SK-N-SH (cell line): Measurements from ENCODE around the gene CCR4. TPM values are rescaled to one million over a fixed set of nuclear protein-coding genes. Genes with fewer than 3 reads are reported as not detected.
"Not testable (repeated sequence)": the region's sequence is repeated elsewhere in the genome, so short reads cannot be mapped to it uniquely, and the experiment has no call there.

Source experiments
- CTCF ChIA-PET: fragments of 300-600, 350-600 bp; formaldehyde crosslinking; extraction: SDS; loops from one replicate; lab custom pipeline; 2021; lab: Yijun Ruan, JAX
- POLR2A ChIA-PET: fragments of 350-600 bp; sonication (Branson Sonifier 250); formaldehyde crosslinking; extraction: SDS; loops from one replicate; lab custom pipeline; 2020; ENCODE audit warnings: antibody characterized with exemption, inconsistent platforms; lab: Yijun Ruan, JAX
- DNase-seq: peaks from one replicate; pipeline ENCODE4 v3.0.0; 2012
- H2AFZ ChIP-seq: fragments of 200-600 bp; sonication (generic); 2 replicates; pipeline ENCODE4 v1.8.1; 2016; ENCODE audit warnings: antibody characterized with exemption, mild to moderate bottlenecking, low read depth
- H3F3A ChIP-seq: fragments of 200-600 bp; sonication (generic); replicated peaks from 2 replicates; pipeline ENCODE3; 2016; ENCODE audit warnings: antibody characterized with exemption, mild to moderate bottlenecking; ENCODE audit not compliant: insufficient read depth
- H3K27ac ChIP-seq, 2 experiments: fragments of 200-500 bp in 1 of 2; fragments of 200-600 bp in 1 of 2; sonication (Bioruptor generic) in 1 of 2; sonication (generic), shearing (Covaris generic) in 1 of 2; 2 replicates each; pipeline versions ENCODE4 v1.5.1 to v1.6.1; 2014 to 2016; ENCODE audit warnings: low read depth in 2 of 2, inconsistent platforms in 1 of 2, low read length in 1 of 2, mild to moderate bottlenecking in 1 of 2, mixed read lengths in 1 of 2
- H3K27me3 ChIP-seq: fragments of 200-600 bp; sonication (generic), shearing (Covaris generic); 2 replicates; pipeline ENCODE4 v1.6.1; 2016; ENCODE audit warnings: mixed run types; ENCODE audit not compliant: insufficient read depth
- H3K36me3 ChIP-seq, 2 experiments: fragments of 200-500 bp in 1 of 2; fragments of 200-600 bp in 1 of 2; sonication (Bioruptor generic) in 1 of 2; sonication (generic) in 1 of 2; replicated peaks in 1 of 2; 2 replicates each; pipeline versions ENCODE3 to v1.5.1; 2014 to 2016; ENCODE audit warnings: low read length in 1 of 2, mild to moderate bottlenecking in 1 of 2; ENCODE audit not compliant: insufficient read depth in 2 of 2, control insufficient read depth in 1 of 2
- H3K4me1 ChIP-seq, 2 experiments: fragments of 200-500 bp in 1 of 2; fragments of 200-600 bp in 1 of 2; sonication (Bioruptor generic) in 1 of 2; sonication (generic), shearing (Covaris generic) in 1 of 2; 2 replicates each; pipeline versions ENCODE4 v1.5.1 to v1.6.1; 2014 to 2016; ENCODE audit warnings: low read depth in 1 of 2, low read length in 1 of 2, mixed run types in 1 of 2; ENCODE audit not compliant: insufficient read depth in 2 of 2, control insufficient read depth in 1 of 2
- H3K4me2 ChIP-seq: fragments of 200-600 bp; sonication (generic), shearing (Covaris generic); 2 replicates; pipeline ENCODE4 v1.6.1; 2017; ENCODE audit warnings: mixed run types
- H3K4me3 ChIP-seq, 2 experiments: fragments of 200-500 bp in 1 of 2; fragments of 200-600 bp in 1 of 2; sonication (Bioruptor generic) in 1 of 2; sonication (generic), shearing (Covaris generic) in 1 of 2; 2 replicates each; pipeline versions ENCODE4 v1.5.1 to v1.8.1; 2014 to 2016; ENCODE audit warnings: low read depth in 2 of 2, inconsistent platforms in 1 of 2, low read length in 1 of 2, mild to moderate bottlenecking in 1 of 2, mixed read lengths in 1 of 2, moderate library complexity in 1 of 2
- H3K79me2 ChIP-seq: fragments of 200-600 bp; sonication (generic); 2 replicates; pipeline ENCODE4 v1.8.1; 2017; ENCODE audit warnings: mild to moderate bottlenecking; ENCODE audit not compliant: insufficient read depth
- H3K9ac ChIP-seq: fragments of 200-600 bp; sonication (generic); 2 replicates; pipeline ENCODE4 v1.6.1; 2017; ENCODE audit warnings: mixed run types
- H3K9me2 ChIP-seq: fragments of 200-600 bp; sonication (generic); 2 replicates; pipeline ENCODE4 v1.6.1; 2017; ENCODE audit warnings: mixed run types
- H3K9me3 ChIP-seq: fragments of 200-600 bp; sonication (generic); 2 replicates; pipeline ENCODE4 v1.6.1; 2017; ENCODE audit warnings: mixed run types, mild to moderate bottlenecking, moderate library complexity
- H4K20me1 ChIP-seq: fragments of 200-600 bp; sonication (generic); 2 replicates; pipeline ENCODE4 v1.6.1; 2017; ENCODE audit warnings: mild to moderate bottlenecking, mixed run types; ENCODE audit not compliant: insufficient read depth
- CHD2 ChIP-seq: fragments of 150-350 bp; IDR thresholded peaks from 2 replicates; pipeline ENCODE4 v1.6.1; 2018; ENCODE audit warnings: low read length; ENCODE audit not compliant: partially characterized antibody
- ELF1 ChIP-seq: IDR thresholded peaks from 2 replicates; pipeline ENCODE4 v1.4.0; 2012
- EP300 ChIP-seq, 2 experiments: IDR thresholded peaks; 2 replicates each; pipeline versions ENCODE4 v1.4.0 to v1.6.1; 2012; ENCODE audit warnings: borderline replicate concordance in 1 of 2, low read depth in 1 of 2, low read length in 1 of 2
- EZH2phosphoT487 ChIP-seq: fragments of 200-600 bp; sonication (generic); IDR thresholded peaks from 2 replicates; pipeline ENCODE4 v1.6.1; 2017; ENCODE audit warnings: low read depth, mixed run types, mild to moderate bottlenecking, antibody characterized with exemption, moderate library complexity, borderline replicate concordance
- FOXM1 ChIP-seq: IDR thresholded peaks from 2 replicates; pipeline ENCODE4 v1.4.0; 2012; ENCODE audit warnings: low read depth, mild to moderate bottlenecking
- GATA2 ChIP-seq: sonication (generic); formaldehyde crosslinking; IDR thresholded peaks from 2 replicates; pipeline ENCODE4 v1.5.0; 2020; ENCODE audit warnings: mild to moderate bottlenecking, missing genetic modification reagents
- JUND ChIP-seq: IDR thresholded peaks from 2 replicates; pipeline ENCODE4 v1.4.0; 2012
- MEF2A ChIP-seq: IDR thresholded peaks from 2 replicates; pipeline ENCODE4 v1.4.0; 2012; ENCODE audit warnings: low read depth, borderline replicate concordance
- NRF1 ChIP-seq: IDR thresholded peaks from 2 replicates; pipeline ENCODE4 v1.6.1; 2012; ENCODE audit warnings: low read depth, mild to moderate bottlenecking, low read length
- PBX3 ChIP-seq: IDR thresholded peaks from 2 replicates; pipeline ENCODE4; 2012
- RAD21 ChIP-seq: IDR thresholded peaks from 2 replicates; pipeline ENCODE4 v1.6.1; 2012; ENCODE audit warnings: mild to moderate bottlenecking, low read length
- RCOR1 ChIP-seq: fragments of 150-350 bp; IDR thresholded peaks from 2 replicates; pipeline ENCODE4 v1.6.1; 2017; ENCODE audit warnings: antibody characterized with exemption, low read length
- RXRA ChIP-seq: IDR thresholded peaks from 2 replicates; pipeline ENCODE4 v1.4.0; 2012; ENCODE audit warnings: low read depth, mild to moderate bottlenecking, borderline replicate concordance
- TAF1 ChIP-seq: IDR thresholded peaks from 2 replicates; pipeline ENCODE4 v1.6.1; 2012; ENCODE audit warnings: low read depth, mild to moderate bottlenecking, low read length, moderate library complexity, borderline replicate concordance
- YY1 ChIP-seq: IDR thresholded peaks from 2 replicates; pipeline ENCODE4 v1.4.0; 2012; ENCODE audit warnings: low read depth, mild to moderate bottlenecking
- WGBS: methylation state at CpG from one replicate; pipeline ENCODE4 v1.1.6; 2017; ENCODE audit warnings: low lambda C conversion rate; 5-methylcytosine and 5-hydroxymethylcytosine counted together
- polyA plus RNA-seq, 3 experiments: library from polyadenylated mRNA; depleted of rRNA; stranded (reverse); fragments of >200 nt; gene quantifications; 2 replicates each; pipeline ENCODE4 v1.2.3, GENCODE V29; 2012
- TF ChIP-seq, protein P1 (sequence below): fragments of 150-350 bp; IDR thresholded peaks from 2 replicates; pipeline ENCODE4 v1.6.1; 2017; ENCODE audit warnings: antibody characterized with exemption, low read length, low read depth, borderline replicate concordance
- TF ChIP-seq, protein P2 (sequence below): fragments of 150-350 bp; IDR thresholded peaks from 2 replicates; pipeline ENCODE4 v1.6.1; 2016; ENCODE audit warnings: mild to moderate bottlenecking, low read depth, low read length

The CCR4 gene
- polyA plus RNA-seq, 1 of the 3 experiments (the other 2 are of a cell fraction) = not detected

- Histone ChIP-seq H3K9ac (no peak overlapping the region), H3F3A (no peaks in the 10 kb centered on the region), H3K4me1 (peaks cover 0 to 3% of the 10 kb centered on the region in 2 experiments; a peak in 1 of 4 replicates), H3K4me2 (no peak overlapping the region), H3K9me2 (no peaks in the 10 kb centered on the region), H4K20me1 (no peaks in the 10 kb centered on the region), H3K9me3 (no peaks in the 10 kb centered on the region), H2AFZ (no peak overlapping the region), H3K4me3 (no peak overlapping the region), H3K27ac (no peak overlapping the region), H3K79me2 (no peaks in the 10 kb centered on the region), H3K27me3 (no peaks in the 10 kb centered on the region), H3K36me3 (no peaks in the 10 kb centered on the region)
- WGBS = 82% methylated on average over 5 of the region's 5 CpGs
- ChIA-PET CTCF (interaction anchor here (0.7 to 1.6 kb wide), 3 partner anchors 14 to 411 kb away, joined by 3 to 5 read pairs (median 3); no protein-coding TSS in a partner anchor), POLR2A (no interaction called here)
- TF ChIP-seq EZH2phosphoT487 = no peak
- no peak for TF ChIP-seq FOXM1
- TF ChIP-seq, protein P1, sequence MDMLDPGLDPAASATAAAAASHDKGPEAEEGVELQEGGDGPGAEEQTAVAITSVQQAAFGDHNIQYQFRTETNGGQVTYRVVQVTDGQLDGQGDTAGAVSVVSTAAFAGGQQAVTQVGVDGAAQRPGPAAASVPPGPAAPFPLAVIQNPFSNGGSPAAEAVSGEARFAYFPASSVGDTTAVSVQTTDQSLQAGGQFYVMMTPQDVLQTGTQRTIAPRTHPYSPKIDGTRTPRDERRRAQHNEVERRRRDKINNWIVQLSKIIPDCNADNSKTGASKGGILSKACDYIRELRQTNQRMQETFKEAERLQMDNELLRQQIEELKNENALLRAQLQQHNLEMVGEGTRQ = no peak
- TF ChIP-seq EP300 (IDR thresholded peaks at IDR 0.05; ENCODE audit: borderline replicate concordance in 1 of 2, low read depth in 1 of 2, low read length in 1 of 2) = no peak
- no peak for TF ChIP-seq JUND
- TF ChIP-seq TAF1 = no peak
- TF ChIP-seq RXRA = no peak
- TF ChIP-seq YY1 = no peak
- DNase-seq = no peak
Measured at GRCh38 chr3:32961189-32961715, 9.8 kb downstream of the CCR4 start.

DNA sequence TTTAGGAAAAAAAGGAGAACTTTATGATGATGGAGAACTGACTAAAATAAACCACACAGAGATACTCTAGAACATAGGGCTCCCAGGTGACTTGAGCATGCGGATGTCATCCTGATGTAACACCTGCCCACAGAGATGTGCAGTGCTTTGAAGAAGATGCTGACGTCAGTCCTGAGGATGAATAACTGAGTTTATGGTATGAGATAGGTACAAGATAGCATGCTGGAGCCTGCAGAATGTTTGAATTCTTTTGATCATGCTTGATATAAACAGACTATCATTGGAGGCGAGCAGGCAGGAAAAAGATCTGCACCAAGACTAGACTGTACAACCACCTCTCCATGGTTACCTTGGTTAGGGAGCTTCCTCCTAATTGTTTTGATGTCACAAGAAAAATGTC lies 12.4 kb downstream of the CCR4 start:
- Histone ChIP-seq H3K9me3 (no peaks in the 10 kb centered on the region), H2AFZ (no peak overlapping the region), H3K79me2 (no peaks in the 10 kb centered on the region), H3K36me3 (no peaks in the 10 kb centered on the region), H4K20me1 (no peaks in the 10 kb centered on the region), H3F3A (no peaks in the 10 kb centered on the region), H3K27ac (no peak overlapping the region), H3K4me1 (no peaks in the 10 kb centered on the region), H3K9ac (no peak overlapping the region), H3K4me3 (no peak overlapping the region), H3K9me2 (no peaks in the 10 kb centered on the region), H3K4me2 (no peak overlapping the region), H3K27me3 (no peaks in the 10 kb centered on the region)
- 67% methylated on average over 3 of the region's 3 CpGs for WGBS
- ChIA-PET CTCF (no interaction called here), POLR2A (no interaction called here)
- no peak for DNase-seq
- TF ChIP-seq ELF1 = no peak
- no peak for TF ChIP-seq EZH2phosphoT487
- no peak for TF ChIP-seq FOXM1
- TF ChIP-seq GATA2 (CRISPR knock-in tag) = no peak
- no peak for TF ChIP-seq CHD2
- no peak for TF ChIP-seq RAD21
- TF ChIP-seq NRF1 = no peak
- TF ChIP-seq MEF2A = no peak
- TF ChIP-seq PBX3 = no peak
- TF ChIP-seq, protein P2, sequence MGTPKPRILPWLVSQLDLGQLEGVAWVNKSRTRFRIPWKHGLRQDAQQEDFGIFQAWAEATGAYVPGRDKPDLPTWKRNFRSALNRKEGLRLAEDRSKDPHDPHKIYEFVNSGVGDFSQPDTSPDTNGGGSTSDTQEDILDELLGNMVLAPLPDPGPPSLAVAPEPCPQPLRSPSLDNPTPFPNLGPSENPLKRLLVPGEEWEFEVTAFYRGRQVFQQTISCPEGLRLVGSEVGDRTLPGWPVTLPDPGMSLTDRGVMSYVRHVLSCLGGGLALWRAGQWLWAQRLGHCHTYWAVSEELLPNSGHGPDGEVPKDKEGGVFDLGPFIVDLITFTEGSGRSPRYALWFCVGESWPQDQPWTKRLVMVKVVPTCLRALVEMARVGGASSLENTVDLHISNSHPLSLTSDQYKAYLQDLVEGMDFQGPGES = no peak
- no peak for TF ChIP-seq RCOR1

DNA sequence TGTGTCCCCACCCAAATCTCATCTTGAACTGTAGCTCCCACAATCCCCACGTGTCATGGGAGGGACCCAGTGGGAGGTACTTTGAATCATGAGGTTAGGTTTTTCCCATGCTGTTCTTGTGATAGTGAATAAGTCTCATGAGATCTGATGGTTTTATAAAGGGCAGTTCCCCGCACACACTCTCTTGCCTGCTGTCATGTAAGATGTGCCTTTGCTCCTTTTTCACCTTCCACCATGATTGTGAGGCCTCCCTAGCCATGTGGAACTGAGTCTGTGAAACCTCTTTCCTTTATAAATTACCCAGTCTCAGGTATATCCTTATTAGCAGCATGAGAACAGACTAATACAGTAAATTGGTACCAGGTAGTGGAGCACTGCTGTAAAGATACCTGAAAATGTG lies 13.3 kb downstream of the CCR4 start:
- H3K4me1 ChIP-seq, H3K9ac ChIP-seq, H2AFZ ChIP-seq, POLR2A ChIA-PET, H3K9me3 ChIP-seq, H3K27me3 ChIP-seq, H4K20me1 ChIP-seq, H3K9me2 ChIP-seq, DNase-seq, H3K27ac ChIP-seq, H3K36me3 ChIP-seq, H3K4me2 ChIP-seq, CTCF ChIA-PET, H3K79me2 ChIP-seq, H3F3A ChIP-seq, H3K4me3 ChIP-seq: not testable (repeated sequence)
- WGBS = 43% methylated on average over 2 of the region's 2 CpGs
